ENCODE measurements around the gene DDIT3.

DNA sequence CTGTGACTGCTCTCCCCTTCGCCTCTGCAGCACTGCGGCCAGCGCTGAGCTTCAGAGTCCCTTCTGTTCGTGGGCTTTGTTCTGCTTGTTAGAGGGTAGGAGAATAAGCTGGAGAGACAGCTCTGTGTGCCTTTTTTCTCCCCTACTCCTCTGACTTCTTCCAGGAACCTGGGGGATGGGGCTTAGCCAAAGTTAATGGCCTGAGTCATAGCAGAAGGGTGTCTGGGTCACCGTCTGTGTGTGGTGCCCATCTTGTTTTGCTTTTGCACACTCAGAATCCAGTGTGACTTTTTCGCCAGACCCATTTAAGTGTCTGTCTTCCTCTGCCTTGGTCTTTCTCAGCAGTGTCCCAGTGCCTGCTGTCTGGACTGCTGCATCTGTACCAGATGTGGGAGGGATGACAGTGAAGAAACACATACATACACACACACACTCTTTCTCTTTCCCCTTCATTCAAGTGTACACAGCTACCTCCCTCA, 32.6 kb upstream of the DDIT3 start:
- TF ChIP-seq, protein P1, sequence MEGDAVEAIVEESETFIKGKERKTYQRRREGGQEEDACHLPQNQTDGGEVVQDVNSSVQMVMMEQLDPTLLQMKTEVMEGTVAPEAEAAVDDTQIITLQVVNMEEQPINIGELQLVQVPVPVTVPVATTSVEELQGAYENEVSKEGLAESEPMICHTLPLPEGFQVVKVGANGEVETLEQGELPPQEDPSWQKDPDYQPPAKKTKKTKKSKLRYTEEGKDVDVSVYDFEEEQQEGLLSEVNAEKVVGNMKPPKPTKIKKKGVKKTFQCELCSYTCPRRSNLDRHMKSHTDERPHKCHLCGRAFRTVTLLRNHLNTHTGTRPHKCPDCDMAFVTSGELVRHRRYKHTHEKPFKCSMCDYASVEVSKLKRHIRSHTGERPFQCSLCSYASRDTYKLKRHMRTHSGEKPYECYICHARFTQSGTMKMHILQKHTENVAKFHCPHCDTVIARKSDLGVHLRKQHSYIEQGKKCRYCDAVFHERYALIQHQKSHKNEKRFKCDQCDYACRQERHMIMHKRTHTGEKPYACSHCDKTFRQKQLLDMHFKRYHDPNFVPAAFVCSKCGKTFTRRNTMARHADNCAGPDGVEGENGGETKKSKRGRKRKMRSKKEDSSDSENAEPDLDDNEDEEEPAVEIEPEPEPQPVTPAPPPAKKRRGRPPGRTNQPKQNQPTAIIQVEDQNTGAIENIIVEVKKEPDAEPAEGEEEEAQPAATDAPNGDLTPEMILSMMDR (IDR thresholded peaks at IDR 0.05), result no peak
- TF ChIP-seq, protein P2, sequence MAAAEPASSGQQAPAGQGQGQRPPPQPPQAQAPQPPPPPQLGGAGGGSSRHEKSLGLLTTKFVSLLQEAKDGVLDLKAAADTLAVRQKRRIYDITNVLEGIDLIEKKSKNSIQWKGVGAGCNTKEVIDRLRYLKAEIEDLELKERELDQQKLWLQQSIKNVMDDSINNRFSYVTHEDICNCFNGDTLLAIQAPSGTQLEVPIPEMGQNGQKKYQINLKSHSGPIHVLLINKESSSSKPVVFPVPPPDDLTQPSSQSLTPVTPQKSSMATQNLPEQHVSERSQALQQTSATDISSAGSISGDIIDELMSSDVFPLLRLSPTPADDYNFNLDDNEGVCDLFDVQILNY (CRISPR knock-in tag; IDR thresholded peaks at IDR 0.05), result no peak
- TF ChIP-seq EMX1 (CRISPR knock-in tag; IDR thresholded peaks at IDR 0.05) (no peak), TCF7 (CRISPR knock-in tag; IDR thresholded peaks at IDR 0.05; ENCODE audit: low read depth) (no peak), NFYB (CRISPR knock-in tag; conservative IDR thresholded peaks at IDR 0.05; ENCODE audit: low read depth) (no peak), SP1 (CRISPR knock-in tag; conservative IDR thresholded peaks at IDR 0.05) (no peak), IRF2 (CRISPR knock-in tag; IDR thresholded peaks at IDR 0.05; ENCODE audit: borderline replicate concordance, low read depth) (no peak), CREB1 (CRISPR knock-in tag; IDR thresholded peaks at IDR 0.05) (no peak)
- TF ChIP-seq, protein P3, sequence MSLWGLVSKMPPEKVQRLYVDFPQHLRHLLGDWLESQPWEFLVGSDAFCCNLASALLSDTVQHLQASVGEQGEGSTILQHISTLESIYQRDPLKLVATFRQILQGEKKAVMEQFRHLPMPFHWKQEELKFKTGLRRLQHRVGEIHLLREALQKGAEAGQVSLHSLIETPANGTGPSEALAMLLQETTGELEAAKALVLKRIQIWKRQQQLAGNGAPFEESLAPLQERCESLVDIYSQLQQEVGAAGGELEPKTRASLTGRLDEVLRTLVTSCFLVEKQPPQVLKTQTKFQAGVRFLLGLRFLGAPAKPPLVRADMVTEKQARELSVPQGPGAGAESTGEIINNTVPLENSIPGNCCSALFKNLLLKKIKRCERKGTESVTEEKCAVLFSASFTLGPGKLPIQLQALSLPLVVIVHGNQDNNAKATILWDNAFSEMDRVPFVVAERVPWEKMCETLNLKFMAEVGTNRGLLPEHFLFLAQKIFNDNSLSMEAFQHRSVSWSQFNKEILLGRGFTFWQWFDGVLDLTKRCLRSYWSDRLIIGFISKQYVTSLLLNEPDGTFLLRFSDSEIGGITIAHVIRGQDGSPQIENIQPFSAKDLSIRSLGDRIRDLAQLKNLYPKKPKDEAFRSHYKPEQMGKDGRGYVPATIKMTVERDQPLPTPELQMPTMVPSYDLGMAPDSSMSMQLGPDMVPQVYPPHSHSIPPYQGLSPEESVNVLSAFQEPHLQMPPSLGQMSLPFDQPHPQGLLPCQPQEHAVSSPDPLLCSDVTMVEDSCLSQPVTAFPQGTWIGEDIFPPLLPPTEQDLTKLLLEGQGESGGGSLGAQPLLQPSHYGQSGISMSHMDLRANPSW (CRISPR knock-in tag; conservative IDR thresholded peaks at IDR 0.05; ENCODE audit: low read depth), result no peak
- TF ChIP-seq, protein P4, sequence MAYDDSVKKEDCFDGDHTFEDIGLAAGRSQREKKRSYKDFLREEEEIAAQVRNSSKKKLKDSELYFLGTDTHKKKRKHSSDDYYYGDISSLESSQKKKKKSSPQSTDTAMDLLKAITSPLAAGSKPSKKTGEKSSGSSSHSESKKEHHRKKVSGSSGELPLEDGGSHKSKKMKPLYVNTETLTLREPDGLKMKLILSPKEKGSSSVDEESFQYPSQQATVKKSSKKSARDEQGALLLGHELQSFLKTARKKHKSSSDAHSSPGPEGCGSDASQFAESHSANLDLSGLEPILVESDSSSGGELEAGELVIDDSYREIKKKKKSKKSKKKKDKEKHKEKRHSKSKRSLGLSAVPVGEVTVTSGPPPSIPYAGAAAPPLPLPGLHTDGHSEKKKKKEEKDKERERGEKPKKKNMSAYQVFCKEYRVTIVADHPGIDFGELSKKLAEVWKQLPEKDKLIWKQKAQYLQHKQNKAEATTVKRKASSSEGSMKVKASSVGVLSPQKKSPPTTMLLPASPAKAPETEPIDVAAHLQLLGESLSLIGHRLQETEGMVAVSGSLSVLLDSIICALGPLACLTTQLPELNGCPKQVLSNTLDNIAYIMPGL (CRISPR knock-in tag; IDR thresholded peaks at IDR 0.05), result no peak
- TF ChIP-seq, protein P5, sequence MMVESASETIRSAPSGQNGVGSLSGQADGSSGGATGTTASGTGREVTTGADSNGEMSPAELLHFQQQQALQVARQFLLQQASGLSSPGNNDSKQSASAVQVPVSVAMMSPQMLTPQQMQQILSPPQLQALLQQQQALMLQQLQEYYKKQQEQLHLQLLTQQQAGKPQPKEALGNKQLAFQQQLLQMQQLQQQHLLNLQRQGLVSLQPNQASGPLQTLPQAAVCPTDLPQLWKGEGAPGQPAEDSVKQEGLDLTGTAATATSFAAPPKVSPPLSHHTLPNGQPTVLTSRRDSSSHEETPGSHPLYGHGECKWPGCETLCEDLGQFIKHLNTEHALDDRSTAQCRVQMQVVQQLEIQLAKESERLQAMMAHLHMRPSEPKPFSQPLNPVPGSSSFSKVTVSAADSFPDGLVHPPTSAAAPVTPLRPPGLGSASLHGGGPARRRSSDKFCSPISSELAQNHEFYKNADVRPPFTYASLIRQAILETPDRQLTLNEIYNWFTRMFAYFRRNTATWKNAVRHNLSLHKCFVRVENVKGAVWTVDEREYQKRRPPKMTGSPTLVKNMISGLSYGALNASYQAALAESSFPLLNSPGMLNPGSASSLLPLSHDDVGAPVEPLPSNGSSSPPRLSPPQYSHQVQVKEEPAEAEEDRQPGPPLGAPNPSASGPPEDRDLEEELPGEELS (CRISPR knock-in tag; IDR thresholded peaks at IDR 0.05), result no peak
- TF ChIP-seq, protein P6, sequence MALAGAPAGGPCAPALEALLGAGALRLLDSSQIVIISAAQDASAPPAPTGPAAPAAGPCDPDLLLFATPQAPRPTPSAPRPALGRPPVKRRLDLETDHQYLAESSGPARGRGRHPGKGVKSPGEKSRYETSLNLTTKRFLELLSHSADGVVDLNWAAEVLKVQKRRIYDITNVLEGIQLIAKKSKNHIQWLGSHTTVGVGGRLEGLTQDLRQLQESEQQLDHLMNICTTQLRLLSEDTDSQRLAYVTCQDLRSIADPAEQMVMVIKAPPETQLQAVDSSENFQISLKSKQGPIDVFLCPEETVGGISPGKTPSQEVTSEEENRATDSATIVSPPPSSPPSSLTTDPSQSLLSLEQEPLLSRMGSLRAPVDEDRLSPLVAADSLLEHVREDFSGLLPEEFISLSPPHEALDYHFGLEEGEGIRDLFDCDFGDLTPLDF (CRISPR knock-in tag; IDR thresholded peaks at IDR 0.05), result no peak
- TF ChIP-seq, protein P7, sequence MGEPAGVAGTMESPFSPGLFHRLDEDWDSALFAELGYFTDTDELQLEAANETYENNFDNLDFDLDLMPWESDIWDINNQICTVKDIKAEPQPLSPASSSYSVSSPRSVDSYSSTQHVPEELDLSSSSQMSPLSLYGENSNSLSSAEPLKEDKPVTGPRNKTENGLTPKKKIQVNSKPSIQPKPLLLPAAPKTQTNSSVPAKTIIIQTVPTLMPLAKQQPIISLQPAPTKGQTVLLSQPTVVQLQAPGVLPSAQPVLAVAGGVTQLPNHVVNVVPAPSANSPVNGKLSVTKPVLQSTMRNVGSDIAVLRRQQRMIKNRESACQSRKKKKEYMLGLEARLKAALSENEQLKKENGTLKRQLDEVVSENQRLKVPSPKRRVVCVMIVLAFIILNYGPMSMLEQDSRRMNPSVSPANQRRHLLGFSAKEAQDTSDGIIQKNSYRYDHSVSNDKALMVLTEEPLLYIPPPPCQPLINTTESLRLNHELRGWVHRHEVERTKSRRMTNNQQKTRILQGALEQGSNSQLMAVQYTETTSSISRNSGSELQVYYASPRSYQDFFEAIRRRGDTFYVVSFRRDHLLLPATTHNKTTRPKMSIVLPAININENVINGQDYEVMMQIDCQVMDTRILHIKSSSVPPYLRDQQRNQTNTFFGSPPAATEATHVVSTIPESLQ (CRISPR knock-in tag; IDR thresholded peaks at IDR 0.05), result no peak

Data from WTC11 (cell line).